ENCODE data around the gene FAM234B.
A peak's percentile ranks its signal among the peaks of the same experiment; 100 is the strongest.
"Not testable (repeated sequence)": the region's sequence is repeated elsewhere in the genome, so short reads cannot be mapped to it uniquely, and the experiment has no call there.

The FAM234B gene

GRCh38 chr12:13066014-13066413, 21.8 kb downstream of the FAM234B start:
- no peak for DNase-seq

- DNase-seq: no peak
Observed at GRCh38 chr12:13066459-13066858, 22.3 kb downstream of the FAM234B start.

GRCh38 chr12:13067322-13067721, 23.1 kb downstream of the FAM234B start:
- DNase-seq: no peak

- DNase-seq: no peak
Observed at GRCh38 chr12:13069380-13069779, 25.2 kb downstream of the FAM234B start.

- no peak for DNase-seq
Observed at GRCh38 chr12:13071305-13072280, 27.4 kb downstream of the FAM234B start.

GRCh38 chr12:13073173-13073572, 29.0 kb downstream of the FAM234B start:
- DNase-seq: no peak

GRCh38 chr12:13074396-13075117, 30.4 kb downstream of the FAM234B start:
- DNase-seq: no peak

- no peak for DNase-seq
Observed at GRCh38 chr12:13075118-13075480, 30.9 kb downstream of the FAM234B start.

GRCh38 chr12:13075786-13076570, 31.8 kb downstream of the FAM234B start:
- DNase-seq: no peak

- DNase-seq: no peak
Observed at GRCh38 chr12:13079440-13079906, 35.3 kb downstream of the FAM234B start.

- DNase-seq: no peak
Observed at GRCh38 chr12:13080266-13080665, 36.1 kb downstream of the FAM234B start.

- DNase-seq: no peak
Observed at GRCh38 chr12:13082861-13083260, 38.7 kb downstream of the FAM234B start.

GRCh38 chr12:13083638-13084037, 39.5 kb downstream of the FAM234B start:
- not testable (repeated sequence) for DNase-seq

GRCh38 chr12:13084898-13085640, 40.9 kb downstream of the FAM234B start:
- no peak for DNase-seq

GRCh38 chr12:13085968-13086686, 41.9 kb downstream of the FAM234B start:
- no peak for DNase-seq

GRCh38 chr12:13087766-13088165, 43.6 kb downstream of the FAM234B start:
- DNase-seq: no peak

GRCh38 chr12:13088496-13088895, 44.3 kb downstream of the FAM234B start:
- no peak for DNase-seq

- DNase-seq: no peak
Observed at GRCh38 chr12:13090054-13090453, 45.9 kb downstream of the FAM234B start.

- DNase-seq: no peak
Observed at GRCh38 chr12:13091832-13092231, 47.7 kb downstream of the FAM234B start.

GRCh38 chr12:13093191-13093847, 49.1 kb downstream of the FAM234B start:
- peak; percentile 38 for DNase-seq

GRCh38 chr12:13093848-13094220, 49.7 kb downstream of the FAM234B start:
- DNase-seq: no peak
